Thoracic aorta (tissue), 2 donors: Measurements from ENCODE around the gene KRTAP10-5. TPM values are rescaled to one million over a fixed set of nuclear protein-coding genes. Genes with fewer than 3 reads are reported as not detected.

ENCODE experiments used
- ATAC-seq: fragments of 150-250 bp; one replicate; pipeline ENCODE4 v1.8.0; 2017; ENCODE audit warnings: low read depth; ENCODE audit not compliant: insufficient number of reproducible peaks, low FRiP score
- DNase-seq: peaks from one replicate; pipeline ENCODE4 v3.0.0-alpha.2; 2020; ENCODE audit warnings: low spot score
- H3K27ac ChIP-seq, 2 donors: fragments of 200-600 bp; sonication (generic); 1 replicate in 1 of 2; 2 replicates in 1 of 2; pipeline ENCODE4 v1.5.1; 2016; ENCODE audit warnings: mild to moderate bottlenecking in 2 of 2, moderate library complexity in 2 of 2
- H3K27me3 ChIP-seq: fragments of 200-600 bp; sonication (generic); replicated peaks from 2 replicates; pipeline ENCODE4 v1.6.0; 2016; ENCODE audit warnings: mild to moderate bottlenecking; ENCODE audit not compliant: insufficient read depth
- H3K36me3 ChIP-seq: fragments of 200-600 bp; sonication (generic); one replicate; pipeline ENCODE4 v1.5.1; 2016
- H3K4me1 ChIP-seq, 2 donors: fragments of 200-600 bp; sonication (generic); 1 replicate in 1 of 2; 2 replicates in 1 of 2; pipeline versions ENCODE4 v1.5.1 to v1.6.0; 2016; ENCODE audit warnings: low read depth in 2 of 2, mild to moderate bottlenecking in 1 of 2; ENCODE audit not compliant: control insufficient read depth in 1 of 2
- H3K4me3 ChIP-seq: fragments of 200-600 bp; sonication (generic); 2 replicates; pipeline ENCODE4 v1.5.1; 2016; ENCODE audit warnings: mild to moderate bottlenecking
- H3K9me3 ChIP-seq: fragments of 200-600 bp; sonication (generic); 2 replicates; pipeline ENCODE4 v1.5.1; 2016
- total RNA-seq, 2 donors: library from RNA; depleted of rRNA; stranded (reverse); fragments of >200 nt; gene quantifications; one replicate each; pipeline versions ENCODE4 v1.1.0 to v1.2.3, GENCODE V29; 2016
- TF ChIP-seq, protein P1 (sequence below): fragments of 200-600 bp; sonication (generic); IDR thresholded peaks from one replicate; pipeline ENCODE4 v1.5.1; 2019; ENCODE audit warnings: antibody characterized with exemption

Gene KRTAP10-5
- total RNA-seq, 2 donors from 2014 or later = not detected

DNA sequence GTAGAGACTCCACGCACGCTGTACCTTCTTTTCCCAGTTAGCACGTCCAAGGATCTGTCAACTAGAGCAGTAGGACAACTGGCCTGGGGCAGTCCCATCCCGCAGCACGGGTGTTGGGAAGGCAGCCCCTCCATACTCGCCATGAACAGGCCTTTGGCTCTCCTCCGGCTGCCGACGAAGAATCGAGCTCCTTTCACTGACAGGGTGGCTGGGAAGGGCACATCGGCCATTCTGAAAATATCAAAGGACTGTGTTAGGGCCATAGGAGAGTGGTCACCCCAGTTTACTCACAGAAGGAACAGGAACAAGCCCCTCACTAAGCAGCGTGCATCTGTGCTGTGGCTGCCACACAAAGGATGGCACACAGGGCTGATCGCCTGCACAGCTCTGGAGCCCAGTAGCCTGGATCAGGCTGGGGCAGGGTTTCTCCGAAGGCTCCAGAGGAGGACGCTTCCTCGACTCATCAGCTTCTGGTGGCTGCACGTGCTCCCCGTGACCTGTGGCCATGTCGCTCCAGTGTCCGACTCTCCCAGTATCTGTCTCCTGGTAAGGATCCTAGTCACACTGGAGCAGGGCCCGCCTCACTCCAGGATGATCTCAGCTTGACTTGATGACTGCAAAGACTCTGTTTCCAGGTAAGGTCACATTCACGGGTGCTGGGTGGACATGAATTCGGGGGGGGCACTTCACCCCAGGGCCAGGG, 49.4 kb downstream of the KRTAP10-5 start:
- Histone ChIP-seq H3K27ac (no peak overlapping the region), H3K36me3 (no peaks in the 10 kb centered on the region), H3K9me3 (no peaks in the 10 kb centered on the region), H3K4me3 (no peak overlapping the region), H3K4me1 (no peaks in the 10 kb centered on the region), H3K27me3 (no peaks in the 10 kb centered on the region)
- ATAC-seq (no peak), DNase-seq (no peak)
- TF ChIP-seq, protein P1, sequence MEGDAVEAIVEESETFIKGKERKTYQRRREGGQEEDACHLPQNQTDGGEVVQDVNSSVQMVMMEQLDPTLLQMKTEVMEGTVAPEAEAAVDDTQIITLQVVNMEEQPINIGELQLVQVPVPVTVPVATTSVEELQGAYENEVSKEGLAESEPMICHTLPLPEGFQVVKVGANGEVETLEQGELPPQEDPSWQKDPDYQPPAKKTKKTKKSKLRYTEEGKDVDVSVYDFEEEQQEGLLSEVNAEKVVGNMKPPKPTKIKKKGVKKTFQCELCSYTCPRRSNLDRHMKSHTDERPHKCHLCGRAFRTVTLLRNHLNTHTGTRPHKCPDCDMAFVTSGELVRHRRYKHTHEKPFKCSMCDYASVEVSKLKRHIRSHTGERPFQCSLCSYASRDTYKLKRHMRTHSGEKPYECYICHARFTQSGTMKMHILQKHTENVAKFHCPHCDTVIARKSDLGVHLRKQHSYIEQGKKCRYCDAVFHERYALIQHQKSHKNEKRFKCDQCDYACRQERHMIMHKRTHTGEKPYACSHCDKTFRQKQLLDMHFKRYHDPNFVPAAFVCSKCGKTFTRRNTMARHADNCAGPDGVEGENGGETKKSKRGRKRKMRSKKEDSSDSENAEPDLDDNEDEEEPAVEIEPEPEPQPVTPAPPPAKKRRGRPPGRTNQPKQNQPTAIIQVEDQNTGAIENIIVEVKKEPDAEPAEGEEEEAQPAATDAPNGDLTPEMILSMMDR = no peak

- no peaks in the 10 kb centered on the region for H3K36me3 ChIP-seq
- no peak for ATAC-seq
These were observed 50.0 kb downstream of the KRTAP10-5 start for GRCh38 chr21:44530221-44530902.

GRCh38 chr21:44529503-44530125, 50.8 kb downstream of the KRTAP10-5 start:
- no peaks in the 10 kb centered on the region for H3K4me1 ChIP-seq
- DNase-seq (no peak), ATAC-seq (no peak)
- H3K9me3 ChIP-seq = no peaks in the 10 kb centered on the region
- TF ChIP-seq, protein P1 = no peak
- H3K4me3 ChIP-seq = no peak overlapping the region
- H3K27ac ChIP-seq = no peak overlapping the region
- H3K27me3 ChIP-seq = no peaks in the 10 kb centered on the region
- H3K36me3 ChIP-seq = no peaks in the 10 kb centered on the region

More at GRCh38 chr21:44530221-44530902, 50.0 kb downstream of the KRTAP10-5 start:
- DNase-seq = no peak
- TF ChIP-seq, protein P1 = no peak
- no peaks in the 10 kb centered on the region for H3K27me3 ChIP-seq
- H3K9me3 ChIP-seq = no peaks in the 10 kb centered on the region
- H3K4me1 ChIP-seq = no peaks in the 10 kb centered on the region
- no peak overlapping the region for H3K27ac ChIP-seq
- H3K4me3 ChIP-seq = no peak overlapping the region

Other genes starting within 250 kb of the KRTAP10-5 start
- gene CFAP410, start 241.2 kb downstream of the KRTAP10-5 start, total RNA-seq = 10 to 100 TPM; 48.8 to 51.3 TPM
- gene TRPM2, start 227.0 kb downstream of the KRTAP10-5 start, total RNA-seq = 10 to 100 TPM; 10.4 to 12.9 TPM
- gene LRRC3, start 125.1 kb downstream of the KRTAP10-5 start, total RNA-seq = 1 to 10 TPM; 6.5 to 8.3 TPM
- not detected for gene KRTAP10-1, start 40.4 kb downstream of the KRTAP10-5 start, total RNA-seq
- not detected for gene KRTAP10-2, start 29.1 kb downstream of the KRTAP10-5 start, total RNA-seq
- not detected for gene KRTAP10-3, start 21.8 kb downstream of the KRTAP10-5 start, total RNA-seq
- not detected for gene KRTAP10-4, start 6.9 kb downstream of the KRTAP10-5 start, total RNA-seq
- gene KRTAP10-6, start 11.9 kb upstream of the KRTAP10-5 start, total RNA-seq = not detected
- not detected for gene KRTAP10-7, start 20.0 kb upstream of the KRTAP10-5 start, total RNA-seq
- not detected for gene KRTAP10-8, start 31.5 kb upstream of the KRTAP10-5 start, total RNA-seq
- not detected for gene KRTAP10-9, start 46.5 kb upstream of the KRTAP10-5 start, total RNA-seq
- not detected for gene KRTAP10-10, start 56.8 kb upstream of the KRTAP10-5 start, total RNA-seq
- gene KRTAP10-11, start 65.8 kb upstream of the KRTAP10-5 start, total RNA-seq = not detected
- not detected for gene KRTAP12-4, start 74.1 kb upstream of the KRTAP10-5 start, total RNA-seq
- gene KRTAP12-3, start 77.3 kb upstream of the KRTAP10-5 start, total RNA-seq = not detected
- not detected for gene KRTAP12-2, start 86.3 kb upstream of the KRTAP10-5 start, total RNA-seq
- gene KRTAP12-1, start 101.6 kb upstream of the KRTAP10-5 start, total RNA-seq = not detected
- gene KRTAP10-12, start 116.6 kb upstream of the KRTAP10-5 start, total RNA-seq = not detected
- not detected for gene TSPEAR, start 131.0 kb upstream of the KRTAP10-5 start, total RNA-seq
- 100 to 1,000 TPM in 1 of 2 donors, 10 to 100 TPM in 1; 67.7 to 138 TPM for gene UBE2G2, start 221.2 kb upstream of the KRTAP10-5 start, total RNA-seq
- 10 to 100 TPM; 66.5 to 66.9 TPM for gene SUMO3, start 237.5 kb upstream of the KRTAP10-5 start, total RNA-seq